ENCODE data around the gene ABI1. TPM values are rescaled to one million over a fixed set of nuclear protein-coding genes. Genes with fewer than 3 reads are reported as not detected.

Gene ABI1
- total RNA-seq, 4 donors from 2014 or later, result 29.9 to 54.5 (median 47.8) TPM

GRCh38 chr10:26809973-26810372 lies 50.8 kb downstream of the ABI1 start:
- in situ Hi-C loops (cut with MboI; ENCODE audit: low pct_ligation_motif_present in 1 of 4, low pct_unique_long_range_greater_than_20kb in 1 of 4, low sequenced_read_pairs in 3 of 4), result loop anchor here in 1 of 4 donors (10.0 kb wide), 1 partner anchor 45 kb away; no protein-coding TSS in a partner anchor
- intact Hi-C loops (cut with DNase I; ENCODE audit: low total_unique reads), result no loop called here
- WGBS, 2 donors (ENCODE audit: low coverage in 1 of 2), result 100% methylated on average over 1 of the region's 1 CpG

GRCh38 chr10:26807532-26807931 lies 53.2 kb downstream of the ABI1 start:
- TF ChIP-seq POLR2A (IDR thresholded peaks at IDR 0.05) (no peak), CTCF (IDR thresholded peaks at IDR 0.05) (no peak), EP300 (IDR thresholded peaks at IDR 0.05; ENCODE audit: low read depth) (no peak), POLR2AphosphoS5 (IDR thresholded peaks at IDR 0.05) (no peak)
- Histone ChIP-seq H3K27me3 (no peaks in the 10 kb centered on the region), H3K4me1 (peaks cover 13 to 38% (median 20%) of the 10 kb centered on the region in 4 donors), H3K36me3 (no peaks in the 10 kb centered on the region), H3K27ac (no peak overlapping the region), H3K9me3 (no peaks in the 10 kb centered on the region), H3K4me3 (no peak overlapping the region)
- in situ Hi-C loops (cut with MboI; ENCODE audit: low pct_ligation_motif_present in 1 of 4, low pct_unique_long_range_greater_than_20kb in 1 of 4, low sequenced_read_pairs in 3 of 4) (loop anchor here in 1 of 4 donors (10.0 kb wide), 1 partner anchor 47 kb away; no protein-coding TSS in a partner anchor), intact Hi-C loops (cut with DNase I; ENCODE audit: low total_unique reads) (no loop called here)
- DNase-seq, result no peak
- 83 to 100% methylated on average over 1 to 4 of the region's 4 CpGs for WGBS, 2 donors (ENCODE audit: low coverage in 1 of 2)

More at GRCh38 chr10:26809973-26810372, 50.8 kb downstream of the ABI1 start:
- H3K9me3 ChIP-seq, result no peaks in the 10 kb centered on the region
- TF ChIP-seq POLR2A (IDR thresholded peaks at IDR 0.05), result no peak
- no peak for TF ChIP-seq POLR2AphosphoS5 (IDR thresholded peaks at IDR 0.05)
- no peak for TF ChIP-seq CTCF (IDR thresholded peaks at IDR 0.05)
- no peak for TF ChIP-seq EP300 (IDR thresholded peaks at IDR 0.05; ENCODE audit: low read depth)
- no peaks in the 10 kb centered on the region for H3K36me3 ChIP-seq
- no peaks in the 10 kb centered on the region for H3K27me3 ChIP-seq
- peaks cover 5 to 18% (median 8%) of the 10 kb centered on the region in 4 donors for H3K4me1 ChIP-seq
- DNase-seq, result no peak
- no peak overlapping the region for H3K27ac ChIP-seq
- H3K4me3 ChIP-seq, result no peak overlapping the region

- Histone ChIP-seq H3K4me1 (peaks cover 13 to 48% (median 20%) of the 10 kb centered on the region in 4 donors), H3K9me3 (no peaks in the 10 kb centered on the region), H3K27ac (no peak overlapping the region), H3K36me3 (no peaks in the 10 kb centered on the region), H3K4me3 (no peak overlapping the region), H3K27me3 (no peaks in the 10 kb centered on the region)
- intact Hi-C loops (cut with DNase I; ENCODE audit: low total_unique reads), result no loop called here
- in situ Hi-C loops (cut with MboI; ENCODE audit: low pct_ligation_motif_present in 1 of 4, low pct_unique_long_range_greater_than_20kb in 1 of 4, low sequenced_read_pairs in 3 of 4), result loop anchor here in 1 of 4 donors (10.0 kb wide), 1 partner anchor 48 kb away; no protein-coding TSS in a partner anchor
- WGBS, 2 donors (ENCODE audit: low coverage in 1 of 2), result 75% methylated on average over 1 of the region's 1 CpG; no CpG with 5 or more reads in 1 of the 2 donors
- no peak for DNase-seq
- no peak for TF ChIP-seq POLR2AphosphoS5 (IDR thresholded peaks at IDR 0.05)
Measured at GRCh38 chr10:26806557-26806956, 54.2 kb downstream of the ABI1 start.

GRCh38 chr10:26805567-26806245 lies 55.1 kb downstream of the ABI1 start:
- H3K27me3 ChIP-seq, result no peaks in the 10 kb centered on the region
- intact Hi-C loops (cut with DNase I; ENCODE audit: low total_unique reads) (no loop called here), in situ Hi-C loops (cut with MboI; ENCODE audit: low pct_ligation_motif_present in 1 of 4, low pct_unique_long_range_greater_than_20kb in 1 of 4, low sequenced_read_pairs in 3 of 4) (loop anchor here in 1 of 4 donors (10.0 kb wide), 1 partner anchor 49 kb away; no protein-coding TSS in a partner anchor)
- no peak for DNase-seq
- TF ChIP-seq EP300 (IDR thresholded peaks at IDR 0.05; ENCODE audit: low read depth) (no peak), POLR2AphosphoS5 (IDR thresholded peaks at IDR 0.05) (no peak), POLR2A (IDR thresholded peaks at IDR 0.05) (no peak), CTCF (IDR thresholded peaks at IDR 0.05) (no peak)
- H3K4me3 ChIP-seq, result no peak overlapping the region
- no peaks in the 10 kb centered on the region for H3K36me3 ChIP-seq
- no peak overlapping the region for H3K27ac ChIP-seq
- H3K4me1 ChIP-seq, result peaks cover 13 to 48% (median 20%) of the 10 kb centered on the region in 4 donors
- WGBS, 2 donors (ENCODE audit: low coverage in 1 of 2), result 51 to 100% methylated on average over 1 to 2 of the region's 2 CpGs
- H3K9me3 ChIP-seq, result no peaks in the 10 kb centered on the region

Data from transverse colon (tissue), 4 donors.